Thoracic aorta (tissue), 2 donors: ENCODE measurements around the gene FRMPD4. TPM values are rescaled to one million over a fixed set of nuclear protein-coding genes. Genes with fewer than 3 reads are reported as not detected.
"Not testable (repeated sequence)": the region's sequence is repeated elsewhere in the genome, so short reads cannot be mapped to it uniquely, and the experiment has no call there.

Experiments
- ATAC-seq: fragments of 150-250 bp; one replicate; pipeline ENCODE4 v1.8.0; 2017; ENCODE audit warnings: low read depth; ENCODE audit not compliant: insufficient number of reproducible peaks, low FRiP score
- DNase-seq: peaks from one replicate; pipeline ENCODE4 v3.0.0-alpha.2; 2020; ENCODE audit warnings: low spot score
- H3K27ac ChIP-seq, 2 donors: fragments of 200-600 bp; sonication (generic); 1 replicate in 1 of 2; 2 replicates in 1 of 2; pipeline ENCODE4 v1.5.1; 2016; ENCODE audit warnings: mild to moderate bottlenecking in 2 of 2, moderate library complexity in 2 of 2
- H3K27me3 ChIP-seq: fragments of 200-600 bp; sonication (generic); replicated peaks from 2 replicates; pipeline ENCODE4 v1.6.0; 2016; ENCODE audit warnings: mild to moderate bottlenecking; ENCODE audit not compliant: insufficient read depth
- H3K36me3 ChIP-seq: fragments of 200-600 bp; sonication (generic); one replicate; pipeline ENCODE4 v1.5.1; 2016
- H3K4me1 ChIP-seq, 2 donors: fragments of 200-600 bp; sonication (generic); 1 replicate in 1 of 2; 2 replicates in 1 of 2; pipeline versions ENCODE4 v1.5.1 to v1.6.0; 2016; ENCODE audit warnings: low read depth in 2 of 2, mild to moderate bottlenecking in 1 of 2; ENCODE audit not compliant: control insufficient read depth in 1 of 2
- H3K4me3 ChIP-seq: fragments of 200-600 bp; sonication (generic); 2 replicates; pipeline ENCODE4 v1.5.1; 2016; ENCODE audit warnings: mild to moderate bottlenecking
- H3K9me3 ChIP-seq: fragments of 200-600 bp; sonication (generic); 2 replicates; pipeline ENCODE4 v1.5.1; 2016
- CTCF ChIP-seq: fragments of 200-600 bp; sonication (generic); IDR thresholded peaks from one replicate; pipeline ENCODE4 v1.5.1; 2019; ENCODE audit warnings: antibody characterized with exemption
- total RNA-seq, 2 donors: library from RNA; depleted of rRNA; stranded (reverse); fragments of >200 nt; gene quantifications; one replicate each; pipeline versions ENCODE4 v1.1.0 to v1.2.3, GENCODE V29; 2016

Gene FRMPD4
- total RNA-seq, 2 donors from 2014 or later = not detected

- no peak for ATAC-seq
- no peaks in the 10 kb centered on the region for H3K27me3 ChIP-seq
- H3K36me3 ChIP-seq = no peaks in the 10 kb centered on the region
- H3K4me3 ChIP-seq = no peak overlapping the region
- no peak for DNase-seq
- no peaks in the 10 kb centered on the region for H3K9me3 ChIP-seq
- H3K4me1 ChIP-seq = no peaks in the 10 kb centered on the region
- TF ChIP-seq CTCF = no peak
- no peak overlapping the region for H3K27ac ChIP-seq
Measured at GRCh38 chrX:12526306-12526705, 388.0 kb downstream of the FRMPD4 start.

GRCh38 chrX:12538096-12538495 lies 399.8 kb downstream of the FRMPD4 start:
- not testable (repeated sequence) for H3K4me3 ChIP-seq, ATAC-seq, H3K4me1 ChIP-seq, H3K27me3 ChIP-seq, H3K9me3 ChIP-seq, H3K36me3 ChIP-seq, DNase-seq, H3K27ac ChIP-seq

GRCh38 chrX:12542251-12542650 lies 404.0 kb downstream of the FRMPD4 start:
- not testable (repeated sequence) for H3K9me3 ChIP-seq, H3K4me1 ChIP-seq, H3K27me3 ChIP-seq, H3K36me3 ChIP-seq, H3K4me3 ChIP-seq, H3K27ac ChIP-seq, ATAC-seq, DNase-seq

- no peaks in the 10 kb centered on the region for H3K27me3 ChIP-seq
- no peak for ATAC-seq
- no peak overlapping the region for H3K4me3 ChIP-seq
- H3K36me3 ChIP-seq = no peaks in the 10 kb centered on the region
- no peak for DNase-seq
- no peak overlapping the region for H3K27ac ChIP-seq
- no peaks in the 10 kb centered on the region for H3K4me1 ChIP-seq
- H3K9me3 ChIP-seq = no peaks in the 10 kb centered on the region
- TF ChIP-seq CTCF = no peak
Measured at GRCh38 chrX:12548341-12548740, 410.1 kb downstream of the FRMPD4 start.

GRCh38 chrX:12548746-12549145 lies 410.5 kb downstream of the FRMPD4 start:
- TF ChIP-seq CTCF = no peak
- Histone ChIP-seq H3K9me3 (no peaks in the 10 kb centered on the region), H3K4me1 (no peaks in the 10 kb centered on the region), H3K27me3 (no peaks in the 10 kb centered on the region), H3K27ac (no peak overlapping the region), H3K36me3 (no peaks in the 10 kb centered on the region), H3K4me3 (no peak overlapping the region)
- ATAC-seq = no peak
- DNase-seq = no peak

- no peaks in the 10 kb centered on the region for H3K9me3 ChIP-seq
- H3K4me1 ChIP-seq = no peaks in the 10 kb centered on the region
- no peaks in the 10 kb centered on the region for H3K27me3 ChIP-seq
- H3K36me3 ChIP-seq = no peaks in the 10 kb centered on the region
- no peak for ATAC-seq
- TF ChIP-seq CTCF = no peak
- DNase-seq = no peak
- no peak overlapping the region for H3K4me3 ChIP-seq
- H3K27ac ChIP-seq = no peak overlapping the region
Measured at GRCh38 chrX:12554206-12554605, 415.9 kb downstream of the FRMPD4 start.
